GM12878 (cell line): ENCODE results near the gene ZNF335. TPM values are rescaled to one million over a fixed set of nuclear protein-coding genes. Genes with fewer than 3 reads are reported as not detected.

Source experiments
- ATAC-seq: fragments of 200-7000 bp; cut with Tn5 transposase; 3 replicates; pipeline ENCODE4 v1.9.1; 2020; ENCODE audit warnings: mild to moderate bottlenecking, moderate library complexity
- BruUV-seq: library from RNA; stranded (reverse); fragments of 400-500 nt; replicated peaks from 2 replicates; lab custom pipeline; 2021; lab: Mats Ljungman, UMichigan
- CTCF ChIA-PET: fragments of 300-600 bp; sonication (Branson Sonifier 250); formaldehyde crosslinking; extraction: SDS; loops from one replicate; lab custom pipeline; 2021; ENCODE audit warnings: inconsistent platforms; lab: Yijun Ruan, JAX
- POLR2A ChIA-PET: fragments of 350-600 bp; formaldehyde crosslinking; extraction: SDS; loops from one replicate; lab custom pipeline; 2021; ENCODE audit warnings: inconsistent platforms; lab: Charles Lee
- RAD21 ChIA-PET: fragments of 300-600 bp; sonication (Branson Sonifier 250); formaldehyde crosslinking; loops from one replicate; lab custom pipeline; 2023; ENCODE audit warnings: antibody characterized with exemption; ENCODE audit not compliant: unreplicated experiment; lab: Charles Lee
- SMC1A ChIA-PET: fragments of 300-600 bp; sonication (Branson Sonifier 250); formaldehyde crosslinking; loops from one replicate; lab custom pipeline; 2023; ENCODE audit not compliant: unreplicated experiment, uncharacterized antibody; lab: Charles Lee
- DNase-seq: peaks from one replicate; pipeline ENCODE4 v3.0.0-alpha.2; 2011; ENCODE audit warnings: low read depth, low spot score
- FAIRE-seq: peaks from 3 replicates; lab custom pipeline; 2011; peaks lifted over from hg19 to GRCh38; lab: Jason Lieb, UNC
- H2AFZ ChIP-seq: 2 replicates; pipeline ENCODE4 v1.6.0; 2011; ENCODE audit warnings: low read depth, low read length, control low read depth; ENCODE audit not compliant: control insufficient read depth
- H3K27ac ChIP-seq: 2 replicates; pipeline ENCODE4 v1.5.1; 2011; ENCODE audit warnings: control low read depth; ENCODE audit not compliant: control insufficient read depth, insufficient read depth
- H3K27me3 ChIP-seq, 2 experiments: replicated peaks in 1 of 2; 2 replicates each; pipeline versions ENCODE4 v1.6.0 to v1.6.1; 2011; ENCODE audit warnings: low read length in 1 of 2; ENCODE audit not compliant: control insufficient read depth in 2 of 2, insufficient read depth in 2 of 2
- H3K36me3 ChIP-seq, 2 experiments: 2 replicates each; pipeline ENCODE4 v1.5.1; 2011; ENCODE audit warnings: low read length in 1 of 2; ENCODE audit not compliant: control insufficient read depth in 2 of 2, insufficient read depth in 2 of 2
- H3K4me1 ChIP-seq: 2 replicates; pipeline ENCODE4 v1.6.1; 2011; ENCODE audit warnings: mild to moderate bottlenecking, low read length, moderate library complexity, mixed read lengths; ENCODE audit not compliant: control insufficient read depth, insufficient read depth
- H3K4me2 ChIP-seq: 2 replicates; pipeline ENCODE4 v1.6.0; 2011; ENCODE audit warnings: control low read depth; ENCODE audit not compliant: control insufficient read depth, insufficient read depth
- H3K4me3 ChIP-seq: fragments of 200-600 bp; sonication (generic); 2 replicates; pipeline ENCODE4 v1.5.1; 2016
- H3K79me2 ChIP-seq: 2 replicates; pipeline ENCODE4 v1.6.0; 2011; ENCODE audit warnings: low read length; ENCODE audit not compliant: control insufficient read depth, insufficient read depth
- H3K9ac ChIP-seq: 2 replicates; pipeline ENCODE4 v1.8.0; 2011; ENCODE audit warnings: low read length, control low read depth, mixed read lengths; ENCODE audit not compliant: control insufficient read depth, insufficient read depth
- H3K9me3 ChIP-seq: replicated peaks from 3 replicates; pipeline ENCODE4 v1.5.1; 2011; ENCODE audit warnings: mild to moderate bottlenecking, low read length; ENCODE audit not compliant: control insufficient read depth, insufficient read depth
- H4K20me1 ChIP-seq: 2 replicates; pipeline ENCODE4 v1.6.0; 2011; ENCODE audit not compliant: control insufficient read depth, insufficient read depth
- ASH2L ChIP-seq: fragments of 300-600, 200-600 bp; sonication (generic); IDR thresholded peaks from 2 replicates; pipeline ENCODE4 v1.6.1; 2017; ENCODE audit warnings: low read depth, mild to moderate bottlenecking, borderline replicate concordance
- EGR1 ChIP-seq, 2 experiments: IDR thresholded peaks; 1 replicate in 1 of 2; 2 replicates in 1 of 2; pipeline ENCODE4 v1.6.1; 2011 to 2012; ENCODE audit warnings: low read depth in 2 of 2, low read length in 2 of 2, borderline replicate concordance in 1 of 2, mild to moderate bottlenecking in 1 of 2, moderate library complexity in 1 of 2
- FOXK2 ChIP-seq: fragments of 450-650 bp; IDR thresholded peaks from 2 replicates; pipeline ENCODE4 v1.6.1; 2017; ENCODE audit warnings: mild to moderate bottlenecking, moderate library complexity
- WGBS: methylation state at CpG from one replicate; pipeline ENCODE4 v1.1.6; 2016; ENCODE audit warnings: low lambda C conversion rate; ENCODE audit not compliant: insufficient replicate concordance, insufficient coverage; ENCODE audit errors: missing lambda C conversion rate; 5-methylcytosine and 5-hydroxymethylcytosine counted together
- in situ Hi-C: fragments of 300-500 bp; cut with MboI; formaldehyde crosslinking; loops from 9 replicates; pipeline ENCODE4 v1.14.3; 2018; ENCODE audit warnings: mixed read lengths
- intact Hi-C: fragments of 100-400 bp; cut with micrococcal nuclease; formaldehyde crosslinking; loops from one replicate; pipeline ENCODE4 v1.14.2; 2022; ENCODE audit not compliant: unreplicated experiment
- polyA plus RNA-seq, 11 experiments: library from polyadenylated mRNA; depleted of rRNA in 4 of 11; unstranded in 6 of 11; stranded (reverse) in 5 of 11; fragments of >200 nt; fragmentation: Nextera tagmentation in 4 of 11; fragmentation: Illumina TruSeq in 1 of 11; extraction: Ambion mirVana in 4 of 11; extraction: Trizol in 1 of 11; gene quantifications; 1 replicate in 1 of 11; 2 replicates in 10 of 11; pipeline versions ENCODE4 v1.2.1 to v1.2.3, GENCODE V29; 2011 to 2016; ENCODE audit warnings: inconsistent platforms in 2 of 11, missing spikeins in 2 of 11, low read depth in 1 of 11
- total RNA-seq, 4 experiments: library from RNA; depleted of rRNA in 3 of 4; stranded (reverse); fragments of >200 nt in 3 of 4; fragmentation: Illumina TruSeq in 1 of 4; extraction: Trizol in 1 of 4; gene quantifications; 2 replicates each; pipeline versions ENCODE4 v1.2.1 to v1.2.3, GENCODE V29; 2013 to 2021
- TF ChIP-seq, protein P1 (sequence below): fragments of 450-650 bp; IDR thresholded peaks from 2 replicates; pipeline ENCODE4 v1.6.1; 2017; ENCODE audit warnings: mild to moderate bottlenecking, moderate library complexity
- TF ChIP-seq, protein P2 (sequence below): fragments of 450-650 bp; IDR thresholded peaks from 2 replicates; pipeline ENCODE4 v1.6.1; 2018; ENCODE audit warnings: borderline replicate concordance, mild to moderate bottlenecking; ENCODE audit not compliant: partially characterized antibody

Gene ZNF335
- total and polyA plus RNA-seq, 10 of the 15 experiments (the other 5 are each of a cell fraction or from before 2014, with no cell fraction given) = 0.74 to 30.1 (median 14.5) TPM

DNA sequence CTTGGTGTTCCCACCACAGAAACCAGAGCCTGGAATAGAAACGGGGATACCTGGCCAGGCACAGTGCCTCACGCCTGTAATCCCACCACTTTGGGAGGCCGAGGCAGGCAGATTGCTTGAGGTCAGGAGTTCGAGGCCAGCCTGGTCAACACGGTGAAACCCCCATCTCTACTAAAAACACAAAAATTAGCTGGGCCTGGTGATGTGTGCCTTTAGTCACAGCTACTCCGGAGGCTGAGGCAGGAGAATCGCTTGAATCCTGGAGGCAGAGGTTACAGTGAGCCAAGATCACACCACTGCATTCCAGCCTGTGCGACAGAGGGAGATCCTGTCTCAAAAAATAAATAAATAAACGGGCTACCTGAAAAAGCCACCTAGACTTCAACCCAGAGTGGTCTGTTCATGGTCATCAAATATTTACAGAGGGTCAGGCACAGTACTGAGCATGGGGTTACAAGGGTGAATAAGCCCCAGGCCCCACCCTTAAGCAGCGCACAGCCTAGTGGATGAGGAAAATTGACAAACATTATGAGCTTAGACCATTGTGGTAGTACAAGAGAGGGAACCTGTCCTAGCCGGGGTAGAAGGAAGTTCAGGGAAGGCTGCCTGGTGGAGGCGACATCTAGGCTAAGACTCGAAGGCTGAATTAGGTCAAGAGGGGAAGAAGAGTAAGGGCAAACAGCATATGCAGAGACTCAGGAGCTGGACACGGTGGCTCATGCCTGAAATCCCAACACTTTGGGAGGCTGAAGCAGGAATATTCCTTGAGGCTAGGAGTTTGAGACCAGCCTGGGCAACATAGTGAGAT is 44.7 kb downstream of the ZNF335 start:
- Histone ChIP-seq H3K27ac (no peak overlapping the region), H4K20me1 (no peaks in the 10 kb centered on the region), H3K4me1 (no peaks in the 10 kb centered on the region), H3K9ac (no peak overlapping the region)
- RAD21 ChIA-PET = no interaction called here
- DNase-seq = no peak
- intact Hi-C loops = no loop called here
- no peak for TF ChIP-seq FOXK2
- TF ChIP-seq, all 136 proteins: peak for 0
- FAIRE-seq (no peak), ATAC-seq (no peak)
- ChIA-PET POLR2A (interaction anchor here (1.2 to 1.4 kb wide), 2 partner anchors 8 to 34 kb away, joined by 3 read pairs; no protein-coding TSS in a partner anchor), SMC1A (interaction anchor here (3.8 kb wide), 1 partner anchor 128 kb away, joined by 11 read pairs; no protein-coding TSS in a partner anchor), CTCF (interaction anchor here (1.0 kb wide), 1 partner anchor 8 kb away, joined by 4 read pairs; no protein-coding TSS in a partner anchor)
- in situ Hi-C loops = no loop called here
- Histone ChIP-seq H3K9me3 (no peaks in the 10 kb centered on the region), H3K79me2 (no peaks in the 10 kb centered on the region), H3K4me2 (no peak overlapping the region), H3K27me3 (no peaks in the 10 kb centered on the region), H3K36me3 (no peaks in the 10 kb centered on the region), H3K4me3 (no peak overlapping the region), H2AFZ (no peak overlapping the region)
- WGBS = 60% methylated on average over 14 of the region's 14 CpGs
- BruUV-seq = no TSS peak

DNA sequence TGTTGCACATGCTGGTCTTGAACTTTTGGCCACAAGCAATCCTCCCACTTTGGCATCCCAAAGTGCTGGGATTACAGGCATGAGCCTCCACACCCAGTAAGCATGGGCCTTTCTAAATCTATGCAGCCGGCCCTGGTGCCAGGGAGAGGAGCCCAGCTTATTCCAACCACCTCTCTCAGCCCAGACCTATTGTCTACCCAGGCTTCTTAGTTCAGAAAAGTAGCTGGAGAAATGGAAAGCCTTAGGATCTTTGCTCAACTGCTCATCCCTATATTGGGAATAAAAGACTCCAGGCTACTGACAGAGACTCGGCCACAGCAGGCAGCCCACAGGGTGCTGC is 45.3 kb downstream of the ZNF335 start:
- ChIA-PET RAD21 (no interaction called here), POLR2A (interaction anchor here (0.6 kb wide), 1 partner anchor 9 kb away, joined by 4 read pairs; no protein-coding TSS in a partner anchor), CTCF (interaction anchor here (1.9 kb wide), 1 partner anchor 127 kb away, joined by 6 read pairs; no protein-coding TSS in a partner anchor), SMC1A (no interaction called here)
- Histone ChIP-seq H3K9ac (no peak overlapping the region), H3K4me1 (no peaks in the 10 kb centered on the region), H3K79me2 (no peaks in the 10 kb centered on the region), H3K27me3 (no peaks in the 10 kb centered on the region), H3K4me2 (no peak overlapping the region), H2AFZ (no peak overlapping the region), H4K20me1 (no peaks in the 10 kb centered on the region), H3K4me3 (no peak overlapping the region), H3K27ac (no peak overlapping the region), H3K9me3 (no peaks in the 10 kb centered on the region), H3K36me3 (no peaks in the 10 kb centered on the region)
- FAIRE-seq = no peak
- in situ Hi-C loops = no loop called here
- ATAC-seq = no peak
- 47% methylated on average over 2 of the region's 2 CpGs for WGBS
- DNase-seq = no peak
- BruUV-seq = no TSS peak
- intact Hi-C loops = no loop called here
- TF ChIP-seq, protein P1, sequence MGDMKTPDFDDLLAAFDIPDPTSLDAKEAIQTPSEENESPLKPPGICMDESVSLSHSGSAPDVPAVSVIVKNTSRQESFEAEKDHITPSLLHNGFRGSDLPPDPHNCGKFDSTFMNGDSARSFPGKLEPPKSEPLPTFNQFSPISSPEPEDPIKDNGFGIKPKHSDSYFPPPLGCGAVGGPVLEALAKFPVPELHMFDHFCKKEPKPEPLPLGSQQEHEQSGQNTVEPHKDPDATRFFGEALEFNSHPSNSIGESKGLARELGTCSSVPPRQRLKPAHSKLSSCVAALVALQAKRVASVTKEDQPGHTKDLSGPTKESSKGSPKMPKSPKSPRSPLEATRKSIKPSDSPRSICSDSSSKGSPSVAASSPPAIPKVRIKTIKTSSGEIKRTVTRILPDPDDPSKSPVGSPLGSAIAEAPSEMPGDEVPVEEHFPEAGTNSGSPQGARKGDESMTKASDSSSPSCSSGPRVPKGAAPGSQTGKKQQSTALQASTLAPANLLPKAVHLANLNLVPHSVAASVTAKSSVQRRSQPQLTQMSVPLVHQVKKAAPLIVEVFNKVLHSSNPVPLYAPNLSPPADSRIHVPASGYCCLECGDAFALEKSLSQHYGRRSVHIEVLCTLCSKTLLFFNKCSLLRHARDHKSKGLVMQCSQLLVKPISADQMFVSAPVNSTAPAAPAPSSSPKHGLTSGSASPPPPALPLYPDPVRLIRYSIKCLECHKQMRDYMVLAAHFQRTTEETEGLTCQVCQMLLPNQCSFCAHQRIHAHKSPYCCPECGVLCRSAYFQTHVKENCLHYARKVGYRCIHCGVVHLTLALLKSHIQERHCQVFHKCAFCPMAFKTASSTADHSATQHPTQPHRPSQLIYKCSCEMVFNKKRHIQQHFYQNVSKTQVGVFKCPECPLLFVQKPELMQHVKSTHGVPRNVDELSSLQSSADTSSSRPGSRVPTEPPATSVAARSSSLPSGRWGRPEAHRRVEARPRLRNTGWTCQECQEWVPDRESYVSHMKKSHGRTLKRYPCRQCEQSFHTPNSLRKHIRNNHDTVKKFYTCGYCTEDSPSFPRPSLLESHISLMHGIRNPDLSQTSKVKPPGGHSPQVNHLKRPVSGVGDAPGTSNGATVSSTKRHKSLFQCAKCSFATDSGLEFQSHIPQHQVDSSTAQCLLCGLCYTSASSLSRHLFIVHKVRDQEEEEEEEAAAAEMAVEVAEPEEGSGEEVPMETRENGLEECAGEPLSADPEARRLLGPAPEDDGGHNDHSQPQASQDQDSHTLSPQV = no peak
- TF ChIP-seq, protein P2, sequence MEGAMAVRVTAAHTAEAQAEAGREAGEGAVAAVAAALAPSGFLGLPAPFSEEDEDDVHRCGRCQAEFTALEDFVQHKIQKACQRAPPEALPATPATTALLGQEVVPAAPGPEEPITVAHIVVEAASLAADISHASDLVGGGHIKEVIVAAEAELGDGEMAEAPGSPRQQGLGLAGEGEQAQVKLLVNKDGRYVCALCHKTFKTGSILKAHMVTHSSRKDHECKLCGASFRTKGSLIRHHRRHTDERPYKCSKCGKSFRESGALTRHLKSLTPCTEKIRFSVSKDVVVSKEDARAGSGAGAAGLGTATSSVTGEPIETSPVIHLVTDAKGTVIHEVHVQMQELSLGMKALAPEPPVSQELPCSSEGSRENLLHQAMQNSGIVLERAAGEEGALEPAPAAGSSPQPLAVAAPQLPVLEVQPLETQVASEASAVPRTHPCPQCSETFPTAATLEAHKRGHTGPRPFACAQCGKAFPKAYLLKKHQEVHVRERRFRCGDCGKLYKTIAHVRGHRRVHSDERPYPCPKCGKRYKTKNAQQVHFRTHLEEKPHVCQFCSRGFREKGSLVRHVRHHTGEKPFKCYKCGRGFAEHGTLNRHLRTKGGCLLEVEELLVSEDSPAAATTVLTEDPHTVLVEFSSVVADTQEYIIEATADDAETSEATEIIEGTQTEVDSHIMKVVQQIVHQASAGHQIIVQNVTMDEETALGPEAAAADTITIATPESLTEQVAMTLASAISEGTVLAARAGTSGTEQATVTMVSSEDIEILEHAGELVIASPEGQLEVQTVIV = no peak
- TF ChIP-seq EGR1 (IDR thresholded peaks at IDR 0.05; ENCODE audit: borderline replicate concordance in 1 of 2, low read depth in 2 of 2, low read length in 2 of 2) (no peak), ASH2L (no peak)
